ENCODE data around the gene RABGGTA. TPM values are rescaled to one million over a fixed set of nuclear protein-coding genes. Genes with fewer than 3 reads are reported as not detected.

The RABGGTA gene
- total RNA-seq, 1 experiment from 2014 or later, result 25.6 TPM

GRCh38 chr14:24317141-24317928 is 45.9 kb upstream of the RABGGTA start:
- no peak for DNase-seq
- Mint-ChIP-seq H3K36me3 (ENCODE audit: insufficient read depth in 1 of 3, low read depth in 3 of 3) (peaks cover 0 to 4% (median 0%) of the 10 kb centered on the region in 3 experiments; a peak in 1 of 7 replicates), H3K27me3 (ENCODE audit: low read depth) (peaks cover 52% of the 10 kb centered on the region), H3K4me3 (no peak overlapping the region), H3K4me1 (no peaks in the 10 kb centered on the region), H3K27ac (no peak overlapping the region; a peak in 1 of 7 replicates), H3K9me3 (no peaks in the 10 kb centered on the region)
- Histone ChIP-seq H3K4me1 (ENCODE audit: insufficient read depth, low read length) (no peaks in the 10 kb centered on the region), H4K91ac (ENCODE audit: insufficient read length, low read depth, low read length) (no peak overlapping the region), H3K23me2 (ENCODE audit: insufficient read length, low read depth, low read length, poor library complexity, severe bottlenecking) (no peaks in the 10 kb centered on the region), H3K14ac (ENCODE audit: insufficient read depth, low read length) (no peak overlapping the region), H2BK20ac (ENCODE audit: low read depth, low read length, poor library complexity, severe bottlenecking) (no peak overlapping the region), H4K8ac (replicated peaks; ENCODE audit: insufficient read length, low read depth, low read length) (no peak overlapping the region), H2AFZ (ENCODE audit: low read length) (no peak overlapping the region), H3K4ac (ENCODE audit: low read depth, low read length) (no peak overlapping the region), H3K23ac (ENCODE audit: insufficient read length, low read depth, low read length) (no peak overlapping the region), H3K27ac (ENCODE audit: insufficient read length, low read depth, low read length) (no peak overlapping the region), H3T11ph (ENCODE audit: low read length) (no peak overlapping the region), H3K9ac (ENCODE audit: extremely low read depth, insufficient read length, low read length) (no peak overlapping the region), H3K4me2 (ENCODE audit: insufficient read depth, insufficient read length, low read length) (no peak overlapping the region), H3K27me3 (ENCODE audit: insufficient read depth, low read length) (peaks cover 2% of the 10 kb centered on the region; the same call in 1 of the 2 replicates), H2BK120ac (ENCODE audit: low read depth, low read length, poor library complexity, severe bottlenecking) (no peak overlapping the region), H3K79me2 (ENCODE audit: insufficient read depth, low read length) (no peaks in the 10 kb centered on the region), H4K5ac (ENCODE audit: insufficient read length, low read depth, low read length) (no peak overlapping the region), H2BK12ac (ENCODE audit: insufficient read length, low read depth, low read length) (no peak overlapping the region), H2BK15ac (ENCODE audit: low read depth, low read length) (no peak overlapping the region), H3K9me3 (ENCODE audit: control insufficient read depth, low read depth, low read length) (no peaks in the 10 kb centered on the region), H2BK5ac (ENCODE audit: insufficient read length, low read length) (no peak overlapping the region), H4K20me1 (ENCODE audit: control insufficient read depth, insufficient read depth, insufficient read length) (no peaks in the 10 kb centered on the region), H3K18ac (ENCODE audit: insufficient read length, low read depth, low read length) (no peak overlapping the region), H2AK5ac (ENCODE audit: insufficient read length, low read length) (no peak overlapping the region), H3K56ac (ENCODE audit: insufficient read length, low read depth, low read length) (no peak overlapping the region), H3K79me1 (ENCODE audit: insufficient read depth, low read depth, low read length, poor library complexity, severe bottlenecking) (no peaks in the 10 kb centered on the region)
- WGBS (ENCODE audit: extremely low coverage, insufficient read length, low lambda C conversion rate), result no CpG with 5 or more reads among the region's 3 CpGs
- no peak for TF ChIP-seq CTCF (conservative IDR thresholded peaks at IDR 0.05)

Measured in H9 (cell line).